Tongue (tissue), 2 donors: ENCODE results near the gene CISD1. TPM values are rescaled to one million over a fixed set of nuclear protein-coding genes. Genes with fewer than 3 reads are reported as not detected.

Experiments
- DNase-seq: peaks from one replicate; pipeline ENCODE4 v3.0.0-alpha.2; 2015
- total RNA-seq: library from RNA; depleted of rRNA; stranded (reverse); fragments of >200 nt; gene quantifications from one replicate; pipeline ENCODE4 v1.2.3, GENCODE V29; 2014

The CISD1 gene
- total RNA-seq, 1 donor from 2014 or later, result 25.7 TPM

- peak; percentile 37 for DNase-seq
These were observed 2.7 kb upstream of the CISD1 start for GRCh38 chr10:58266003-58266825.

GRCh38 chr10:58266826-58267712, 1.9 kb upstream of the CISD1 start:
- peak; percentile 70 for DNase-seq

- DNase-seq, result peak; percentile 95
These were observed 1.1 kb upstream of the CISD1 start, which contains the start of gene IPMK for GRCh38 chr10:58267713-58268453. TSS of gene IPMK (minus strand) at chr10:58267894. CDS start at chr10:58267611, 283 bp downstream.

- no peak for DNase-seq
These were observed 462 bp upstream of the CISD1 start for GRCh38 chr10:58268454-58268945.

GRCh38 chr10:58269782-58270290, 874 bp downstream of the CISD1 start:
- no peak for DNase-seq

GRCh38 chr10:58275261-58275660, 6.3 kb downstream of the CISD1 start:
- no peak for DNase-seq

- DNase-seq, result peak; percentile 2
These were observed 6.9 kb downstream of the CISD1 start for GRCh38 chr10:58275908-58276307.

- no peak for DNase-seq
These were observed 9.5 kb downstream of the CISD1 start for GRCh38 chr10:58278274-58278961.

- no peak for DNase-seq
These were observed 10.0 kb downstream of the CISD1 start for GRCh38 chr10:58278962-58279307.

GRCh38 chr10:58280477-58280876, 11.5 kb downstream of the CISD1 start:
- no peak for DNase-seq

GRCh38 chr10:58281092-58281752, 12.3 kb downstream of the CISD1 start:
- DNase-seq, result no peak

GRCh38 chr10:58282615-58283014, 13.7 kb downstream of the CISD1 start:
- DNase-seq, result no peak

GRCh38 chr10:58291538-58292174, 22.7 kb downstream of the CISD1 start:
- peak; percentile 65 for DNase-seq

GRCh38 chr10:58293989-58294388, 25.0 kb downstream of the CISD1 start:
- no peak for DNase-seq

- DNase-seq, result peak; percentile 60
These were observed 30.6 kb downstream of the CISD1 start for GRCh38 chr10:58299580-58299979.

GRCh38 chr10:58300676-58301075, 31.7 kb downstream of the CISD1 start:
- DNase-seq, result no peak

- DNase-seq, result no peak
These were observed 33.3 kb downstream of the CISD1 start for GRCh38 chr10:58302254-58302653.

- DNase-seq, result no peak
These were observed 35.2 kb downstream of the CISD1 start for GRCh38 chr10:58304099-58304633.

GRCh38 chr10:58305821-58306220, 36.9 kb downstream of the CISD1 start:
- no peak for DNase-seq

- no peak for DNase-seq
These were observed 38.7 kb downstream of the CISD1 start for GRCh38 chr10:58307676-58308075.
